Upper lobe of right lung (tissue), 1 donor: ENCODE data around the gene AKR1C2. TPM values are rescaled to one million over a fixed set of nuclear protein-coding genes. Genes with fewer than 3 reads are reported as not detected.
"Not testable (repeated sequence)": the region's sequence is repeated elsewhere in the genome, so short reads cannot be mapped to it uniquely, and the experiment has no call there.

Experiments used
- ATAC-seq: fragments of 200-7000 bp; cut with Tn5 transposase; one replicate; pipeline ENCODE4 v1.9.1; 2020; ENCODE audit warnings: mild to moderate bottlenecking, moderate library complexity
- DNase-seq: peaks from one replicate; pipeline ENCODE4 v3.0.0-alpha.2; 2020
- H3K27ac ChIP-seq: fragments of 200-600 bp; one replicate; pipeline ENCODE4 v1.8.0; 2022
- H3K27me3 ChIP-seq: fragments of 200-600 bp; one replicate; pipeline ENCODE4 v1.8.0; 2022; ENCODE audit warnings: mild to moderate bottlenecking
- H3K36me3 ChIP-seq: fragments of 200-600 bp; one replicate; pipeline ENCODE4 v1.8.0; 2022
- H3K4me1 ChIP-seq: fragments of 200-600 bp; one replicate; pipeline ENCODE4 v1.8.0; 2022
- H3K4me3 ChIP-seq: fragments of 200-600 bp; one replicate; pipeline ENCODE4 v1.8.0; 2022; ENCODE audit warnings: mild to moderate bottlenecking
- H3K9me3 ChIP-seq: fragments of 200-600 bp; one replicate; pipeline ENCODE4 v1.8.0; 2022
- CTCF ChIP-seq: fragments of 200-600 bp; IDR thresholded peaks from one replicate; pipeline ENCODE4 v1.8.0; 2022; ENCODE audit warnings: antibody characterized with exemption
- intact Hi-C: fragments of 100-400 bp; cut with DNase I; formaldehyde crosslinking; loops from one replicate; pipeline ENCODE4 v1.11.0; 2022
- total RNA-seq: library from RNA; stranded (reverse); fragmentation: NEBNext Ultra II Directional; extraction: Animal tissue kit (Norgen Biotek cat#: 25700); gene quantifications from one replicate; pipeline ENCODE4 v1.2.1, GENCODE V29; 2021
- donor health status: DM: no; HTN: yes; CAD: no; lungs with severe emphysema.

Gene AKR1C2
- total RNA-seq, 1 donor from 2014 or later = 22.5 TPM

GRCh38 chr10:4962876-4963814, 40.5 kb downstream of the AKR1C2 start, which contains the start of gene AKR1C1:
AKR1C1 (plus strand) TSS chr10:4963415; CDS start chr10:4963445, 30 bp downstream.
- peak; percentile 97 for ATAC-seq
- intact Hi-C loops, H3K4me1 ChIP-seq, H3K9me3 ChIP-seq, H3K27ac ChIP-seq, DNase-seq, H3K27me3 ChIP-seq, H3K36me3 ChIP-seq: not testable (repeated sequence)
- peak within 1 kb of the TSS; percentile 15 for H3K4me3 ChIP-seq

GRCh38 chr10:4962308-4962707, 41.3 kb downstream of the AKR1C2 start:
- H3K4me3 ChIP-seq, H3K9me3 ChIP-seq, ATAC-seq, DNase-seq, H3K36me3 ChIP-seq, H3K4me1 ChIP-seq, intact Hi-C loops, H3K27ac ChIP-seq, H3K27me3 ChIP-seq: not testable (repeated sequence)

- ATAC-seq, H3K27ac ChIP-seq, H3K9me3 ChIP-seq, H3K27me3 ChIP-seq, H3K4me1 ChIP-seq, intact Hi-C loops, H3K4me3 ChIP-seq, DNase-seq, H3K36me3 ChIP-seq: not testable (repeated sequence)
Observed at GRCh38 chr10:4961558-4961957, 42.1 kb downstream of the AKR1C2 start.

GRCh38 chr10:4956955-4957645, 46.6 kb downstream of the AKR1C2 start:
- intact Hi-C loops, H3K4me1 ChIP-seq: not testable (repeated sequence)

GRCh38 chr10:4956088-4956487, 47.6 kb downstream of the AKR1C2 start:
- H3K4me3 ChIP-seq, H3K27me3 ChIP-seq, H3K36me3 ChIP-seq, H3K9me3 ChIP-seq, H3K4me1 ChIP-seq, intact Hi-C loops, ATAC-seq, DNase-seq, H3K27ac ChIP-seq: not testable (repeated sequence)

More at GRCh38 chr10:4956955-4957645, 46.6 kb downstream of the AKR1C2 start:
- DNase-seq, ATAC-seq, H3K27me3 ChIP-seq, H3K9me3 ChIP-seq, H3K27ac ChIP-seq, H3K4me3 ChIP-seq, H3K36me3 ChIP-seq: not testable (repeated sequence)

- no peak for TF ChIP-seq CTCF
- Histone ChIP-seq H3K9me3 (no peaks in the 10 kb centered on the region), H3K27me3 (no peaks in the 10 kb centered on the region), H3K27ac (no peak overlapping the region), H3K4me1 (peaks cover 7% of the 10 kb centered on the region), H3K36me3 (no peaks in the 10 kb centered on the region), H3K4me3 (no peak overlapping the region)
- intact Hi-C loops = no loop called here
- DNase-seq (no peak), ATAC-seq (no peak)
Observed at GRCh38 chr10:4953405-4953804, 50.3 kb downstream of the AKR1C2 start.

GRCh38 chr10:4951512-4952162, 52.0 kb downstream of the AKR1C2 start:
- H3K27ac ChIP-seq, H3K27me3 ChIP-seq, ATAC-seq, H3K36me3 ChIP-seq, H3K4me3 ChIP-seq, DNase-seq, intact Hi-C loops, H3K9me3 ChIP-seq: not testable (repeated sequence)
- peaks cover 24% of the 10 kb centered on the region for H3K4me1 ChIP-seq

GRCh38 chr10:4947635-4948596, 55.7 kb downstream of the AKR1C2 start:
- ATAC-seq = peak; percentile 82
- peak overlapping the region; percentile 75 for H3K27ac ChIP-seq
- intact Hi-C loops = no loop called here
- no peak for TF ChIP-seq CTCF
- H3K4me1 ChIP-seq = peaks cover 25% of the 10 kb centered on the region
- H3K9me3 ChIP-seq = no peaks in the 10 kb centered on the region
- no peak for DNase-seq
- no peak overlapping the region for H3K4me3 ChIP-seq
- H3K27me3 ChIP-seq = no peaks in the 10 kb centered on the region
- H3K36me3 ChIP-seq = no peaks in the 10 kb centered on the region
